ENCODE results near the gene TBCA.
"Not testable (repeated sequence)": the region's sequence is repeated elsewhere in the genome, so short reads cannot be mapped to it uniquely, and the experiment has no call there.

Gene TBCA

GRCh38 chr5:77719666-77720363 is 56.3 kb downstream of the TBCA start:
- Histone ChIP-seq H3K4me3 (no peak overlapping the region), H3K27ac (no peak overlapping the region)
- no peak for TF ChIP-seq CTCF (IDR thresholded peaks at IDR 0.05)
- no peak for DNase-seq (ENCODE audit: low spot score)

- TF ChIP-seq CTCF (IDR thresholded peaks at IDR 0.05), result no peak
- H3K4me3 ChIP-seq, result no peak overlapping the region
- no peak overlapping the region for H3K27ac ChIP-seq
- no peak for DNase-seq (ENCODE audit: low spot score)
Measured at GRCh38 chr5:77718934-77719610, 57.1 kb downstream of the TBCA start.

- H3K4me3 ChIP-seq, result no peak overlapping the region
- no peak overlapping the region for H3K27ac ChIP-seq
- DNase-seq (ENCODE audit: low spot score), result no peak
- TF ChIP-seq CTCF (IDR thresholded peaks at IDR 0.05), result no peak
Measured at GRCh38 chr5:77709993-77710685, 66.0 kb downstream of the TBCA start.

- Histone ChIP-seq H3K27ac (no peak overlapping the region), H3K4me3 (no peak overlapping the region)
- DNase-seq (ENCODE audit: low spot score), result no peak
- no peak for TF ChIP-seq CTCF (IDR thresholded peaks at IDR 0.05)
Measured at GRCh38 chr5:77709340-77709739, 66.8 kb downstream of the TBCA start.

GRCh38 chr5:77707791-77708190 is 68.3 kb downstream of the TBCA start:
- TF ChIP-seq CTCF (IDR thresholded peaks at IDR 0.05), result no peak
- Histone ChIP-seq H3K4me3 (no peak overlapping the region), H3K27ac (no peak overlapping the region)
- no peak for DNase-seq (ENCODE audit: low spot score)

- not testable (repeated sequence) for H3K27ac ChIP-seq; H3K4me3 ChIP-seq; DNase-seq (ENCODE audit: low spot score)
Measured at GRCh38 chr5:77699569-77699968, 76.6 kb downstream of the TBCA start.

- DNase-seq (ENCODE audit: low spot score), result no peak
- Histone ChIP-seq H3K4me3 (no peak overlapping the region), H3K27ac (no peak overlapping the region)
- TF ChIP-seq CTCF (IDR thresholded peaks at IDR 0.05), result no peak
Measured at GRCh38 chr5:77698920-77699319, 77.2 kb downstream of the TBCA start.

Data from coronary artery (tissue), 2 donors.